ENCODE measurements around the gene DNAI2.

GRCh38 chr17:74354561-74354960 is 80.5 kb downstream of the DNAI2 start:
- TF ChIP-seq POLR2A (IDR thresholded peaks at IDR 0.05) (no peak), CTCF (IDR thresholded peaks at IDR 0.05) (no peak)
